HepG2 (cell line): ENCODE data around the gene SLC16A5. TPM values are rescaled to one million over a fixed set of nuclear protein-coding genes. Genes with fewer than 3 reads are reported as not detected.

Source experiments
- AGO2 ChIP-seq: fragments of 200-400 bp; formaldehyde crosslinking; optimal IDR thresholded peaks from 2 replicates; pipeline ENCODE3; 2017; ENCODE audit warnings: mild to moderate bottlenecking, low read depth, low read length, moderate library complexity
- BRD4 ChIP-seq: sonication (generic); formaldehyde crosslinking; IDR thresholded peaks from 2 replicates; pipeline ENCODE4 v1.4.0; 2020; ENCODE audit warnings: missing genetic modification reagents
- ERF ChIP-seq: IDR thresholded peaks from 2 replicates; pipeline ENCODE4 v1.6.1; 2018; ENCODE audit warnings: missing biosample characterization, missing genetic modification reagents
- HNRNPUL1 ChIP-seq: fragments of 200-400 bp; formaldehyde crosslinking; IDR thresholded peaks from 2 replicates; pipeline ENCODE4 v1.6.1; 2017; ENCODE audit warnings: low read depth, mild to moderate bottlenecking, low read length, moderate library complexity
- HOMEZ ChIP-seq: IDR thresholded peaks from 2 replicates; pipeline ENCODE4 v1.6.1; 2016; ENCODE audit warnings: low read depth
- NFE2L1 ChIP-seq: sonication (generic); formaldehyde crosslinking; IDR thresholded peaks from 2 replicates; pipeline ENCODE4 v1.4.0; 2020; ENCODE audit warnings: missing genetic modification reagents, mild to moderate bottlenecking, borderline replicate concordance
- PAX8 ChIP-seq: sonication (generic); formaldehyde crosslinking; IDR thresholded peaks from 2 replicates; pipeline ENCODE4 v1.8.0; 2022; ENCODE audit warnings: mild to moderate bottlenecking, missing genetic modification reagents, borderline replicate concordance
- POGK ChIP-seq: sonication (generic); formaldehyde crosslinking; conservative IDR thresholded peaks from 2 replicates; pipeline ENCODE4 v1.8.0; 2022; ENCODE audit warnings: mild to moderate bottlenecking, moderate library complexity, missing genetic modification reagents
- RFXANK ChIP-seq: IDR thresholded peaks from 2 replicates; pipeline ENCODE4 v1.6.1; 2016
- SPEN ChIP-seq: sonication (generic); formaldehyde crosslinking; IDR thresholded peaks from 2 replicates; pipeline ENCODE4 v1.5.1; 2020; ENCODE audit warnings: low read depth, mild to moderate bottlenecking, missing genetic modification reagents
- ZBTB40 ChIP-seq, 2 experiments: fragments of 450-650 bp in 1 of 2; sonication (generic) in 1 of 2; formaldehyde crosslinking in 1 of 2; IDR thresholded peaks; 2 replicates each; pipeline versions ENCODE4 v1.6.1 to v1.8.0; 2016 to 2022; ENCODE audit warnings: antibody characterized with exemption in 1 of 2, mild to moderate bottlenecking in 1 of 2, missing genetic modification reagents in 1 of 2
- ZNF776 ChIP-seq: sonication (generic); formaldehyde crosslinking; IDR thresholded peaks from 2 replicates; pipeline ENCODE4 v1.4.0; 2020; ENCODE audit warnings: mild to moderate bottlenecking, missing genetic modification reagents
- polyA plus RNA-seq, 8 experiments: library from polyadenylated mRNA; depleted of rRNA in 3 of 8; stranded (reverse) in 7 of 8; unstranded in 1 of 8; fragments of >200 nt; fragmentation: Illumina TruSeq in 4 of 8; extraction: Trizol in 4 of 8; gene quantifications; 2 replicates each; pipeline versions ENCODE4 v1.2.1 to v1.2.3, GENCODE V29; 2011 to 2016; ENCODE audit warnings: low read depth in 4 of 8, missing spikeins in 1 of 8, mixed read lengths in 1 of 8; ENCODE audit not compliant: insufficient read depth in 1 of 8
- total RNA-seq, 5 experiments: library from RNA; depleted of rRNA; stranded (reverse); fragments of >200 nt; fragmentation: Illumina TruSeq; extraction: Trizol; gene quantifications; 2 replicates each; pipeline ENCODE4 v1.2.3, GENCODE V29; 2016; ENCODE audit warnings: low read depth in 1 of 5

SLC16A5 gene
- total and polyA plus RNA-seq, 2 of the 13 experiments (the other 11 are each of a cell fraction or from before 2014, with no cell fraction given), result 0.69 to 5.6 TPM

GRCh38 chr17:75154195-75155106 is 66.7 kb downstream of the SLC16A5 start, which contains the start of gene JPT1 (continued):
- peak; percentile 95 for TF ChIP-seq HOMEZ (CRISPR knock-in tag)
- TF ChIP-seq ERF, result peak; percentile 89
- TF ChIP-seq AGO2, result peak; percentile 93
- peak; percentile 94 for TF ChIP-seq POGK
- TF ChIP-seq SPEN (CRISPR knock-in tag), result peak; percentile 67
- TF ChIP-seq PAX8, result no peak
- no peak for TF ChIP-seq BRD4 (CRISPR knock-in tag)
- TF ChIP-seq RFXANK (CRISPR knock-in tag), result no peak
- TF ChIP-seq HNRNPUL1, result 0 out of 2 replicates have a peak, but pooled peaks have one; percentile 18
- TF ChIP-seq ZNF776 (CRISPR knock-in tag), result peak; percentile 98
- no peak for TF ChIP-seq ZBTB40 (IDR thresholded peaks at IDR 0.05)
- TF ChIP-seq ZBTB40 (CRISPR knock-in tag; IDR thresholded peaks at IDR 0.05), result peak; percentile 59; the same call in 1 of the 2 replicates
- no peak for TF ChIP-seq NFE2L1 (CRISPR knock-in tag)
